GM12891 (cell line): Measurements from ENCODE around the gene GARIN5A.
A peak's percentile ranks its signal among the peaks of the same experiment; 100 is the strongest.

ENCODE experiments used
- DNase-seq: peaks from one replicate; pipeline ENCODE4 v3.0.0; 2011; ENCODE audit warnings: low spot score; ENCODE audit not compliant: insufficient read length
- FAIRE-seq: peaks from 2 replicates; lab custom pipeline; 2011; peaks lifted over from hg19 to GRCh38; lab: Jason Lieb, UNC
- PAX5 ChIP-seq: IDR thresholded peaks from 2 replicates; pipeline ENCODE4 v1.6.1; 2011; ENCODE audit warnings: low read length, moderate library complexity, mild to moderate bottlenecking; ENCODE audit not compliant: insufficient read depth, severe bottlenecking
- POLR2A ChIP-seq: IDR thresholded peaks from 2 replicates; pipeline ENCODE4 v1.6.1; 2011; ENCODE audit warnings: low read depth, low read length, control low read depth
- POLR2AphosphoS5 ChIP-seq: IDR thresholded peaks from 2 replicates; pipeline ENCODE4 v1.6.1; 2011; ENCODE audit warnings: low read depth, low read length, control low read depth
- POU2F2 ChIP-seq: IDR thresholded peaks from 2 replicates; pipeline ENCODE4 v1.6.1; 2011; ENCODE audit warnings: low read depth, mild to moderate bottlenecking, control low read depth, low read length, moderate library complexity
- SPI1 ChIP-seq: IDR thresholded peaks from 2 replicates; pipeline ENCODE4 v1.6.1; 2011; ENCODE audit warnings: low read depth, low read length, control low read depth
- TAF1 ChIP-seq: IDR thresholded peaks from 2 replicates; pipeline ENCODE4 v1.6.1; 2011; ENCODE audit warnings: low read depth, low read length, control low read depth

The GARIN5A gene

GRCh38 chr19:50465986-50466705 lies 10.5 kb downstream of the GARIN5A start:
- TF ChIP-seq TAF1 (no peak), POU2F2 (no peak), SPI1 (no peak), POLR2A (no peak), PAX5 (no peak), POLR2AphosphoS5 (no peak)
- FAIRE-seq (no peak), DNase-seq (no peak)

GRCh38 chr19:50465000-50465399 lies 11.6 kb downstream of the GARIN5A start:
- TF ChIP-seq POLR2AphosphoS5 (no peak), SPI1 (no peak), PAX5 (no peak), TAF1 (no peak), POLR2A (no peak), POU2F2 (no peak)
- FAIRE-seq = no peak
- DNase-seq = no peak

- no peak for DNase-seq
- FAIRE-seq = no peak
- TF ChIP-seq SPI1 (no peak), POLR2AphosphoS5 (no peak), TAF1 (no peak), POU2F2 (no peak), PAX5 (no peak), POLR2A (no peak)
Measured at GRCh38 chr19:50464348-50464747, 12.3 kb downstream of the GARIN5A start.

- no peak for DNase-seq
- no peak for FAIRE-seq
- TF ChIP-seq SPI1 = no peak
- no peak for TF ChIP-seq TAF1
- no peak for TF ChIP-seq POLR2AphosphoS5
- TF ChIP-seq POLR2A = no peak
- TF ChIP-seq PAX5 = no peak
- no peak for TF ChIP-seq POU2F2
Measured at GRCh38 chr19:50462970-50463369, 13.7 kb downstream of the GARIN5A start.

GRCh38 chr19:50461066-50461875 lies 15.4 kb downstream of the GARIN5A start:
- peak; percentile 95 for FAIRE-seq
- peak; percentile 85 for DNase-seq
- no peak for TF ChIP-seq POLR2AphosphoS5
- TF ChIP-seq SPI1 = no peak
- no peak for TF ChIP-seq POLR2A
- no peak for TF ChIP-seq POU2F2

- peak; percentile 78 for FAIRE-seq
Measured at GRCh38 chr19:50460161-50460765, 16.4 kb downstream of the GARIN5A start.

GRCh38 chr19:50459638-50460037 lies 17.0 kb downstream of the GARIN5A start:
- no peak for DNase-seq
- no peak for FAIRE-seq
- TF ChIP-seq POLR2A (no peak), TAF1 (no peak), SPI1 (0 out of 2 replicates have a peak, but pooled peaks have one; percentile 36)

More at GRCh38 chr19:50460161-50460765, 16.4 kb downstream of the GARIN5A start:
- TF ChIP-seq SPI1 (0 out of 2 replicates have a peak, but pooled peaks have one; percentile 1), POU2F2 (no peak)
- peak; percentile 84 for DNase-seq

- TF ChIP-seq TAF1 (no peak), PAX5 (no peak), POU2F2 (no peak), POLR2A (no peak), POLR2AphosphoS5 (no peak), SPI1 (no peak)
- no peak for DNase-seq
- no peak for FAIRE-seq
Measured at GRCh38 chr19:50459067-50459456, 17.6 kb downstream of the GARIN5A start.

- FAIRE-seq = no peak
- TF ChIP-seq TAF1 = no peak
- TF ChIP-seq POU2F2 = no peak
- TF ChIP-seq SPI1 = no peak
- no peak for TF ChIP-seq POLR2A
- TF ChIP-seq PAX5 = no peak
- DNase-seq = no peak
Measured at GRCh38 chr19:50458396-50459066, 18.1 kb downstream of the GARIN5A start.
